Measurements from ENCODE around the gene IFRD1.

The IFRD1 gene

DNA sequence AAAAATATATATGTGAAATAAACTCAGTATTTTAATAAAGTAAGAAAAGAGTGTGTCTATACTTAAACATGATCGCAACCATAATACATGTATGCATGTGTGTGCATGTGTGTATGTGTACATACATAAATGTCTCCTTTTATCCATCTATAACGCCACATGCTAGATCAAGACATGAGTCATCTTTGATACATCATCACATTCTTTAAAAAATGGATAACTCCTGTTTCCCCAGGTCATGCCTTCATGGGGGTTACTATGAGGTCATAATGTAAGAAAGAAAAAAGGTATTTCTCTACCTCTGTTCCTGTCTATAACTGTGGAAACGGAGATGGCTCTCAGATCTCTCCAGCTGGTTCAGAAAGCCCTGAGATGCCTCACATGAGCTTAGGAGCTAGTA lies 71.7 kb downstream of the IFRD1 start:
- Histone ChIP-seq H3K4me1 (ENCODE audit: insufficient read depth, low read length, poor library complexity, severe bottlenecking) (no peaks in the 10 kb centered on the region), H3K4me3 (ENCODE audit: low read length, poor library complexity, severe bottlenecking) (no peak overlapping the region), H3K36me3 (ENCODE audit: insufficient read depth, low read length) (no peaks in the 10 kb centered on the region), H3K79me2 (ENCODE audit: insufficient read depth, low read length) (no peaks in the 10 kb centered on the region), H3K4me2 (ENCODE audit: low read depth, low read length, poor library complexity, severe bottlenecking) (no peak overlapping the region), H3K27me3 (ENCODE audit: insufficient read depth, low read length, poor library complexity, severe bottlenecking) (no peaks in the 10 kb centered on the region), H3K9me3 (ENCODE audit: insufficient read depth, low read depth, low read length) (no peaks in the 10 kb centered on the region), H2AFZ (ENCODE audit: low read length) (no peak overlapping the region), H4K20me1 (ENCODE audit: insufficient read depth, low read length, poor library complexity, severe bottlenecking) (no peaks in the 10 kb centered on the region), H3K9me2 (replicated peaks; ENCODE audit: low read depth, low read length) (no peaks in the 10 kb centered on the region), H3K9ac (ENCODE audit: low read depth, low read length, poor library complexity, severe bottlenecking) (no peak overlapping the region), H3F3A (ENCODE audit: low read depth) (no peaks in the 10 kb centered on the region)
- TF ChIP-seq, protein P1, sequence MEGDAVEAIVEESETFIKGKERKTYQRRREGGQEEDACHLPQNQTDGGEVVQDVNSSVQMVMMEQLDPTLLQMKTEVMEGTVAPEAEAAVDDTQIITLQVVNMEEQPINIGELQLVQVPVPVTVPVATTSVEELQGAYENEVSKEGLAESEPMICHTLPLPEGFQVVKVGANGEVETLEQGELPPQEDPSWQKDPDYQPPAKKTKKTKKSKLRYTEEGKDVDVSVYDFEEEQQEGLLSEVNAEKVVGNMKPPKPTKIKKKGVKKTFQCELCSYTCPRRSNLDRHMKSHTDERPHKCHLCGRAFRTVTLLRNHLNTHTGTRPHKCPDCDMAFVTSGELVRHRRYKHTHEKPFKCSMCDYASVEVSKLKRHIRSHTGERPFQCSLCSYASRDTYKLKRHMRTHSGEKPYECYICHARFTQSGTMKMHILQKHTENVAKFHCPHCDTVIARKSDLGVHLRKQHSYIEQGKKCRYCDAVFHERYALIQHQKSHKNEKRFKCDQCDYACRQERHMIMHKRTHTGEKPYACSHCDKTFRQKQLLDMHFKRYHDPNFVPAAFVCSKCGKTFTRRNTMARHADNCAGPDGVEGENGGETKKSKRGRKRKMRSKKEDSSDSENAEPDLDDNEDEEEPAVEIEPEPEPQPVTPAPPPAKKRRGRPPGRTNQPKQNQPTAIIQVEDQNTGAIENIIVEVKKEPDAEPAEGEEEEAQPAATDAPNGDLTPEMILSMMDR (conservative IDR thresholded peaks at IDR 0.05; ENCODE audit: low read length): no peak
- no peak for TF ChIP-seq EZH2phosphoT487 (IDR thresholded peaks at IDR 0.05; ENCODE audit: borderline replicate concordance)

DNA sequence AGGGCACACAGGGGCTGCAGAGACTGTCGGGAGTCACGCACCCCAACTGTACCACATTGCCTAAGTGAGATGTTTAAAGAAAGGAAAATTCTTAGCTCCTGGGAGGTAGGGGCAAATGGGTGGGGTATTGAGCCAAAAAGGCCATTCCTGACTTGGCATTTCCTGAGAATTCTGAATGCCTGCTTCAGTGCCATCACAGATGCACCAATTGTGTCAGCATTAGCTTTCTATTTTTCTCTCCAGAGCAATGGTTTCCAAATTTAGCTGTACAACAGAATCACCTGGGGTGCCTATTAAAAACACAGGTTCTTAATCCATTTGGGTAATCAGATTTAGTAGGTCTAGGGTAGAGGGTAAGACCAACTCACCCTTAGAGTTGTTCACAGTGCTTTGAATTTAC lies 73.6 kb downstream of the IFRD1 start:
- Histone ChIP-seq H3F3A (ENCODE audit: low read depth) (no peaks in the 10 kb centered on the region), H3K27me3 (ENCODE audit: insufficient read depth, low read length, poor library complexity, severe bottlenecking) (no peaks in the 10 kb centered on the region), H4K20me1 (ENCODE audit: insufficient read depth, low read length, poor library complexity, severe bottlenecking) (no peaks in the 10 kb centered on the region), H3K9me2 (replicated peaks; ENCODE audit: low read depth, low read length) (no peaks in the 10 kb centered on the region), H3K36me3 (ENCODE audit: insufficient read depth, low read length) (no peaks in the 10 kb centered on the region), H3K79me2 (ENCODE audit: insufficient read depth, low read length) (no peaks in the 10 kb centered on the region), H3K4me2 (ENCODE audit: low read depth, low read length, poor library complexity, severe bottlenecking) (no peak overlapping the region), H2AFZ (ENCODE audit: low read length) (no peak overlapping the region), H3K4me3 (ENCODE audit: low read length, poor library complexity, severe bottlenecking) (no peak overlapping the region), H3K4me1 (ENCODE audit: insufficient read depth, low read length, poor library complexity, severe bottlenecking) (no peaks in the 10 kb centered on the region), H3K9ac (ENCODE audit: low read depth, low read length, poor library complexity, severe bottlenecking) (no peak overlapping the region), H3K9me3 (ENCODE audit: insufficient read depth, low read depth, low read length) (no peaks in the 10 kb centered on the region)
- TF ChIP-seq, protein P1 (conservative IDR thresholded peaks at IDR 0.05; ENCODE audit: low read length): no peak
- TF ChIP-seq EZH2phosphoT487 (IDR thresholded peaks at IDR 0.05; ENCODE audit: borderline replicate concordance): no peak

All from Loucy (cell line).